Heart right ventricle (tissue), 16 donors: ENCODE measurements around the gene ATP2A1. TPM values are rescaled to one million over a fixed set of nuclear protein-coding genes. Genes with fewer than 3 reads are reported as not detected.
"Not testable (repeated sequence)": the region's sequence is repeated elsewhere in the genome, so short reads cannot be mapped to it uniquely, and the experiment has no call there.

Source experiments
- ATAC-seq, 8 donors: fragments of 200-7000 bp; cut with Tn5 transposase; one replicate each; pipeline ENCODE4 v1.9.1; 2020; ENCODE audit warnings: mild to moderate bottlenecking in 8 of 8, moderate library complexity in 8 of 8, moderate number of reproducible peaks in 1 of 8
- DNase-seq, 2 donors: peaks; one replicate each; pipeline ENCODE4 v3.0.0-alpha.2; 2020
- H3K27ac ChIP-seq, 10 donors: fragments of 200-600 bp; sonication (generic) in 2 of 10; one replicate each; pipeline versions ENCODE4 v1.5.0 to v1.8.0; 2020 to 2022; ENCODE audit warnings: mild to moderate bottlenecking in 3 of 10
- H3K27me3 ChIP-seq, 7 donors: fragments of 200-600 bp; one replicate each; pipeline ENCODE4 v1.8.0; 2021 to 2022; ENCODE audit warnings: mild to moderate bottlenecking in 2 of 7
- H3K36me3 ChIP-seq, 9 donors: fragments of 200-600 bp; sonication (generic) in 1 of 9; one replicate each; pipeline versions ENCODE4 v1.5.0 to v1.8.0; 2020 to 2022; ENCODE audit warnings: mild to moderate bottlenecking in 2 of 9
- H3K4me1 ChIP-seq, 9 donors: fragments of 200-600 bp; sonication (generic) in 1 of 9; one replicate each; pipeline versions ENCODE4 v1.5.0 to v1.8.0; 2020 to 2022; ENCODE audit warnings: mild to moderate bottlenecking in 4 of 9
- H3K4me3 ChIP-seq, 10 donors: fragments of 200-600 bp; sonication (generic) in 2 of 10; one replicate each; pipeline versions ENCODE4 v1.5.0 to v1.8.0; 2020 to 2022; ENCODE audit warnings: mild to moderate bottlenecking in 7 of 10, moderate library complexity in 2 of 10
- H3K9me3 ChIP-seq, 11 donors: fragments of 200-600 bp in 10 of 11; sonication (generic) in 2 of 11; one replicate each; pipeline versions ENCODE4 v1.5.0 to v1.8.0; 2013 to 2022; ENCODE audit warnings: mild to moderate bottlenecking in 2 of 11, control low read depth in 1 of 11, moderate library complexity in 1 of 11
- CTCF ChIP-seq, 9 donors: fragments of 200-600 bp; sonication (generic) in 2 of 9; IDR thresholded peaks; one replicate each; pipeline versions ENCODE4 v1.5.0 to v1.8.0; 2021 to 2022; ENCODE audit warnings: antibody characterized with exemption in 9 of 9, mild to moderate bottlenecking in 5 of 9, moderate library complexity in 1 of 9
- WGBS, 2 donors: extraction: QIAGEN DNeasy Blood & Tissue Kit; methylation state at CpG; one replicate each; pipeline ENCODE4 v1.1.7; 2013; ENCODE audit warnings: inconsistent platforms in 1 of 2; 5-methylcytosine and 5-hydroxymethylcytosine counted together
- intact Hi-C, 10 donors: fragments of 100-400 bp; cut with DNase I; formaldehyde crosslinking; loops; one replicate each; pipeline versions ENCODE4 v1.11.1 to v1.14.2; 2022
- polyA plus RNA-seq, 2 donors: library from polyadenylated mRNA; stranded (reverse); fragments of 200-250 nt; gene quantifications; one replicate each; pipeline ENCODE4 v1.2.3, GENCODE V29; 2013
- total RNA-seq, 10 donors: library from RNA; stranded (reverse); fragmentation: NEBNext Ultra II Directional in 3 of 10; extraction: Animal tissue kit (Norgen Biotek cat#: 25700) in 3 of 10; gene quantifications; one replicate each; pipeline versions ENCODE4 v1.2.1 to v1.2.4, GENCODE V29; 2021 to 2023
- donor health status: Arrhythmogenic right ventricular cardiomyopathy.
- donor health status: ischemic (EF 13 %, LVEDD 7.1; RV severe dilation, severe dysfunction).
- donor health status: healthy with polysubstance abuse.
- donor health status: DM: no; HTN: yes; CAD: no.
- donor health status: DM: no; HTN: no; CAD: no.
- donor health status: ischemic (EF 25% LVEDD 6.9; RV normal size, moderate dysfunction).
- donor health status: ischemic (EF 25% LVEDD 5.7; RV mildly dilated, moderate dysfunction).
- donor health status: healthy.
- donor health status: DM: yes; HTN: yes; CAD: no.
- donor health status: Ischemic cardiomyopathy.
- donor health status: ischemic (EF 35%, LVEDD 5.7; RV mildly dilated, moderate dysfunction).
- donor health status: nonischemic (EF 11% LVEDD 7.7; RV severe dilation, severe dysfunction).
- donor health status: DM: yes; HTN: yes; CAD: no.
- donor health status: PGD.
- donor health status: ischemic (EF 29% LVEDD 5.4; RV normal size, mild dysfunction).
- donor health status: nonischemic (EF 23%, LVEDD 6.1; RV moderate dilation, normal function).

The ATP2A1 gene
- total and polyA plus RNA-seq, 12 donors: 0.13 to 1.0 (median 0.23) TPM

GRCh38 chr16:28879261-28879840 is 1.1 kb downstream of the ATP2A1 start:
- peaks cover 0 to 17% (median 0%) of the 10 kb centered on the region in 9 donors for H3K36me3 ChIP-seq
- TF ChIP-seq CTCF (IDR thresholded peaks at IDR 0.05): no peak
- intact Hi-C loops: loop anchor here in 6 of 10 donors (1.0 to 10.0 kb wide), 4 partner anchors 15 to 65 kb away; partner anchors contain the start of gene RABEP2 (in 2 of the 6)
- peak; percentile 12 to 52 (median 22) for ATAC-seq
- DNase-seq: no peak
- peaks cover 0 to 23% (median 5%) of the 10 kb centered on the region in 7 donors for H3K27me3 ChIP-seq
- H3K27ac ChIP-seq: peak overlapping the region in 1 of 10 donors; percentile 65
- peaks cover 0 to 16% (median 13%) of the 10 kb centered on the region in 9 donors for H3K4me1 ChIP-seq
- 1% methylated on average over 27 of the region's 27 CpGs for WGBS, 2 donors
- H3K9me3 ChIP-seq: no peaks in the 10 kb centered on the region
- H3K4me3 ChIP-seq: peak overlapping the region; percentile 48 to 99 (median 78)

GRCh38 chr16:28879841-28880588 is 1.7 kb downstream of the ATP2A1 start:
- peaks cover 0 to 16% (median 13%) of the 10 kb centered on the region in 9 donors for H3K4me1 ChIP-seq
- 1% methylated on average over 57 to 66 of the region's 66 CpGs for WGBS, 2 donors
- peak; percentile 87 to 96 (median 95) for ATAC-seq
- H3K4me3 ChIP-seq: peak overlapping the region; percentile 48 to 99 (median 78)
- DNase-seq: peak; percentile 89
- no peaks in the 10 kb centered on the region for H3K9me3 ChIP-seq
- H3K27me3 ChIP-seq: peaks cover 0 to 23% (median 5%) of the 10 kb centered on the region in 7 donors
- TF ChIP-seq CTCF (IDR thresholded peaks at IDR 0.05): peak in 4 of 9 donors; percentile 15 to 39 (median 22)
- intact Hi-C loops: loop anchor here in 6 of 10 donors (1.0 to 10.0 kb wide), 4 partner anchors 16 to 65 kb away; partner anchors contain the start of gene RABEP2 (in 2 of the 6)
- peaks cover 0 to 11% (median 0%) of the 10 kb centered on the region in 9 donors for H3K36me3 ChIP-seq
- peak overlapping the region in 1 of 10 donors; percentile 65 for H3K27ac ChIP-seq

- H3K4me3 ChIP-seq: peak overlapping the region in 6 of 10 donors; percentile 68 to 99 (median 78)
- no peaks in the 10 kb centered on the region for H3K9me3 ChIP-seq
- H3K27me3 ChIP-seq: peaks cover 0 to 23% (median 5%) of the 10 kb centered on the region in 7 donors
- ATAC-seq (no peak), DNase-seq (no peak)
- H3K4me1 ChIP-seq: peaks cover 0 to 16% (median 13%) of the 10 kb centered on the region in 9 donors
- WGBS, 2 donors: 8 to 12% methylated on average over 11 of the region's 11 CpGs
- peaks cover 0 to 6% (median 0%) of the 10 kb centered on the region in 9 donors for H3K36me3 ChIP-seq
- no peak overlapping the region for H3K27ac ChIP-seq
- TF ChIP-seq CTCF (IDR thresholded peaks at IDR 0.05): no peak
- intact Hi-C loops: loop anchor here in 1 of 10 donors (5.0 kb wide), 1 partner anchor 62 kb away; no protein-coding TSS in a partner anchor
Measured at GRCh38 chr16:28880589-28880915, 2.3 kb downstream of the ATP2A1 start.

GRCh38 chr16:28880955-28881354 is 2.7 kb downstream of the ATP2A1 start:
- ATAC-seq (no peak), DNase-seq (no peak)
- Histone ChIP-seq H3K4me3 (no peak overlapping the region), H3K4me1 (peaks cover 0 to 16% (median 13%) of the 10 kb centered on the region in 9 donors), H3K27me3 (peaks cover 0 to 23% (median 5%) of the 10 kb centered on the region in 7 donors), H3K27ac (no peak overlapping the region), H3K36me3 (peaks cover 0 to 2% (median 0%) of the 10 kb centered on the region in 9 donors), H3K9me3 (no peaks in the 10 kb centered on the region)
- TF ChIP-seq CTCF (IDR thresholded peaks at IDR 0.05): no peak
- 70 to 82% methylated on average over 4 of the region's 4 CpGs for WGBS, 2 donors
- intact Hi-C loops: loop anchor here in 1 of 10 donors (5.0 kb wide), 1 partner anchor 61 kb away; no protein-coding TSS in a partner anchor

GRCh38 chr16:28881565-28881964 is 3.3 kb downstream of the ATP2A1 start:
- Histone ChIP-seq H3K4me1 (peaks cover 0 to 16% (median 13%) of the 10 kb centered on the region in 9 donors), H3K27me3 (peaks cover 0 to 23% (median 5%) of the 10 kb centered on the region in 7 donors)
- H3K36me3 ChIP-seq, ATAC-seq, DNase-seq, H3K27ac ChIP-seq, H3K4me3 ChIP-seq, H3K9me3 ChIP-seq: not testable (repeated sequence)
- WGBS, 2 donors: 72 to 89% methylated on average over 4 of the region's 4 CpGs
- intact Hi-C loops: loop anchor here in 1 of 10 donors (5.0 kb wide), 1 partner anchor 61 kb away; no protein-coding TSS in a partner anchor
